SK-N-SH (cell line): ENCODE measurements around the gene ZNF213. TPM values are rescaled to one million over a fixed set of nuclear protein-coding genes. Genes with fewer than 3 reads are reported as not detected.

ENCODE experiments used
- CTCF ChIA-PET: fragments of 300-600, 350-600 bp; formaldehyde crosslinking; extraction: SDS; loops from one replicate; lab custom pipeline; 2021; lab: Yijun Ruan, JAX
- POLR2A ChIA-PET: fragments of 350-600 bp; sonication (Branson Sonifier 250); formaldehyde crosslinking; extraction: SDS; loops from one replicate; lab custom pipeline; 2020; ENCODE audit warnings: antibody characterized with exemption, inconsistent platforms; lab: Yijun Ruan, JAX
- DNase-seq: peaks from one replicate; pipeline ENCODE4 v3.0.0; 2012
- H2AFZ ChIP-seq: fragments of 200-600 bp; sonication (generic); 2 replicates; pipeline ENCODE4 v1.8.1; 2016; ENCODE audit warnings: antibody characterized with exemption, mild to moderate bottlenecking, low read depth
- H3F3A ChIP-seq: fragments of 200-600 bp; sonication (generic); replicated peaks from 2 replicates; pipeline ENCODE3; 2016; ENCODE audit warnings: antibody characterized with exemption, mild to moderate bottlenecking; ENCODE audit not compliant: insufficient read depth
- H3K27ac ChIP-seq, 2 experiments: fragments of 200-500 bp in 1 of 2; fragments of 200-600 bp in 1 of 2; sonication (Bioruptor generic) in 1 of 2; sonication (generic), shearing (Covaris generic) in 1 of 2; 2 replicates each; pipeline versions ENCODE4 v1.5.1 to v1.6.1; 2014 to 2016; ENCODE audit warnings: low read depth in 2 of 2, inconsistent platforms in 1 of 2, low read length in 1 of 2, mild to moderate bottlenecking in 1 of 2, mixed read lengths in 1 of 2
- H3K27me3 ChIP-seq: fragments of 200-600 bp; sonication (generic), shearing (Covaris generic); 2 replicates; pipeline ENCODE4 v1.6.1; 2016; ENCODE audit warnings: mixed run types; ENCODE audit not compliant: insufficient read depth
- H3K36me3 ChIP-seq, 2 experiments: fragments of 200-500 bp in 1 of 2; fragments of 200-600 bp in 1 of 2; sonication (Bioruptor generic) in 1 of 2; sonication (generic) in 1 of 2; replicated peaks in 1 of 2; 2 replicates each; pipeline versions ENCODE3 to v1.5.1; 2014 to 2016; ENCODE audit warnings: low read length in 1 of 2, mild to moderate bottlenecking in 1 of 2; ENCODE audit not compliant: insufficient read depth in 2 of 2, control insufficient read depth in 1 of 2
- H3K4me1 ChIP-seq, 2 experiments: fragments of 200-500 bp in 1 of 2; fragments of 200-600 bp in 1 of 2; sonication (Bioruptor generic) in 1 of 2; sonication (generic), shearing (Covaris generic) in 1 of 2; 2 replicates each; pipeline versions ENCODE4 v1.5.1 to v1.6.1; 2014 to 2016; ENCODE audit warnings: low read depth in 1 of 2, low read length in 1 of 2, mixed run types in 1 of 2; ENCODE audit not compliant: insufficient read depth in 2 of 2, control insufficient read depth in 1 of 2
- H3K4me2 ChIP-seq: fragments of 200-600 bp; sonication (generic), shearing (Covaris generic); 2 replicates; pipeline ENCODE4 v1.6.1; 2017; ENCODE audit warnings: mixed run types
- H3K4me3 ChIP-seq, 2 experiments: fragments of 200-500 bp in 1 of 2; fragments of 200-600 bp in 1 of 2; sonication (Bioruptor generic) in 1 of 2; sonication (generic), shearing (Covaris generic) in 1 of 2; 2 replicates each; pipeline versions ENCODE4 v1.5.1 to v1.8.1; 2014 to 2016; ENCODE audit warnings: low read depth in 2 of 2, inconsistent platforms in 1 of 2, low read length in 1 of 2, mild to moderate bottlenecking in 1 of 2, mixed read lengths in 1 of 2, moderate library complexity in 1 of 2
- H3K79me2 ChIP-seq: fragments of 200-600 bp; sonication (generic); 2 replicates; pipeline ENCODE4 v1.8.1; 2017; ENCODE audit warnings: mild to moderate bottlenecking; ENCODE audit not compliant: insufficient read depth
- H3K9ac ChIP-seq: fragments of 200-600 bp; sonication (generic); 2 replicates; pipeline ENCODE4 v1.6.1; 2017; ENCODE audit warnings: mixed run types
- H3K9me2 ChIP-seq: fragments of 200-600 bp; sonication (generic); 2 replicates; pipeline ENCODE4 v1.6.1; 2017; ENCODE audit warnings: mixed run types
- H3K9me3 ChIP-seq: fragments of 200-600 bp; sonication (generic); 2 replicates; pipeline ENCODE4 v1.6.1; 2017; ENCODE audit warnings: mixed run types, mild to moderate bottlenecking, moderate library complexity
- H4K20me1 ChIP-seq: fragments of 200-600 bp; sonication (generic); 2 replicates; pipeline ENCODE4 v1.6.1; 2017; ENCODE audit warnings: mild to moderate bottlenecking, mixed run types; ENCODE audit not compliant: insufficient read depth
- JUND ChIP-seq: IDR thresholded peaks from 2 replicates; pipeline ENCODE4 v1.4.0; 2012
- NRF1 ChIP-seq: IDR thresholded peaks from 2 replicates; pipeline ENCODE4 v1.6.1; 2012; ENCODE audit warnings: low read depth, mild to moderate bottlenecking, low read length
- RAD21 ChIP-seq: IDR thresholded peaks from 2 replicates; pipeline ENCODE4 v1.6.1; 2012; ENCODE audit warnings: mild to moderate bottlenecking, low read length
- SMC3 ChIP-seq: IDR thresholded peaks from 2 replicates; pipeline ENCODE4 v1.6.1; 2012; ENCODE audit warnings: low read depth, low read length, improper control_type of control experiment
- TCF12 ChIP-seq: IDR thresholded peaks from 2 replicates; pipeline ENCODE4 v1.4.0; 2012
- WGBS: methylation state at CpG from one replicate; pipeline ENCODE4 v1.1.6; 2017; ENCODE audit warnings: low lambda C conversion rate; 5-methylcytosine and 5-hydroxymethylcytosine counted together
- polyA plus RNA-seq, 3 experiments: library from polyadenylated mRNA; depleted of rRNA; stranded (reverse); fragments of >200 nt; gene quantifications; 2 replicates each; pipeline ENCODE4 v1.2.3, GENCODE V29; 2012
- TF ChIP-seq, protein P1 (sequence below): IDR thresholded peaks from 2 replicates; pipeline ENCODE4; 2012
- TF ChIP-seq, protein P2 (sequence below): IDR thresholded peaks from 2 replicates; pipeline ENCODE4 v1.6.1; 2012; ENCODE audit warnings: mild to moderate bottlenecking, low read depth, low read length, moderate library complexity
- TF ChIP-seq, protein P3 (sequence below): fragments of 150-350 bp; IDR thresholded peaks from 2 replicates; pipeline ENCODE4 v1.6.1; 2017; ENCODE audit warnings: antibody characterized with exemption, low read length, low read depth, borderline replicate concordance
- TF ChIP-seq, protein P4 (sequence below): fragments of 200-600 bp; sonication (generic); IDR thresholded peaks from 2 replicates; pipeline ENCODE4 v1.6.1; 2017; ENCODE audit warnings: antibody characterized with exemption, mild to moderate bottlenecking, moderate library complexity

ZNF213 gene
- polyA plus RNA-seq, 1 of the 3 experiments (the other 2 are of a cell fraction) = 1.1 TPM

DNA sequence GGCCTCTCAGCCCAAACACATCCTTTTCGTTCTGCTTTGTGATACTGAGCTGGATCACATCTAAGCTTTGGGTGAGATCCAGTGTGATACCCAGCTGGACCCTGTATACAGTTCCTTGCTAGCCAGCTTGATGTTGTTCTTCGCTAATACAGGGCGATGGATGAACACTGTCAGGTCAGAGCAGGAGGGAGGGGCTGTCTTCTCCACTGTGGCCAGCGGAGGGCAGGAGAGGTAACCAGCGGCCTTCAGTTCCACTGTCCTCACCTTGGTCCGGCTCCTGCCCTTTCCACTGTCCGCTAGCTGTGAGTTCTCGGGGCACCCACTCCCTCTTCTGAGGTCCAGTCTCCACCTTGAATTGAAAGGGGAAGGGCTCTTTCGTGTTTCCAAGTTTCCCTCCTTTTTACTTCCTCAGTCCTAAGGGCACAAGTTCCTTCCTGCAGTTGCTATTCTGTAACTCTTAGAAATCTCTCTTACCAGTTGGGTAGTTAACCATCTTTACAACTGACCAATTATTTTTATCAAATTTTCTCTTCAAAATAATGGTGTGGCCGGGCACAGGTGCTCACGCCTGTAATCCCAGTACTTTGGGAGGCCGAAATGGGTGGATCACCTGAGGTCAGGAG is 3.0 kb upstream of the ZNF213 start:
- Histone ChIP-seq H3K36me3 (peaks cover 18 to 51% of the 10 kb centered on the region in 2 experiments), H3K4me2 (no peak overlapping the region), H2AFZ (no peak overlapping the region), H3K9me3 (no peaks in the 10 kb centered on the region), H3K27ac (peak overlapping the region in 1 of 2 experiments; percentile 26; a peak in 1 of 4 replicates), H3K27me3 (no peaks in the 10 kb centered on the region), H3K79me2 (peaks cover 53% of the 10 kb centered on the region), H3K9ac (no peak overlapping the region), H4K20me1 (peaks cover 8% of the 10 kb centered on the region; the same call in 1 of the 2 replicates), H3K4me1 (peaks cover 4 to 7% of the 10 kb centered on the region in 2 experiments; a peak in 2 of 4 replicates), H3K4me3 (no peak overlapping the region), H3F3A (peaks cover 38% of the 10 kb centered on the region), H3K9me2 (no peaks in the 10 kb centered on the region)
- ChIA-PET CTCF (interaction anchor here (0.6 to 4.7 kb wide), 29 partner anchors 9 to 328 kb away, joined by 3 to 62 read pairs (median 4); no protein-coding TSS in a partner anchor), POLR2A (no interaction called here)
- WGBS = 78% methylated on average over 12 of the region's 12 CpGs
- peak; percentile 68 for DNase-seq
- TF ChIP-seq, protein P1, sequence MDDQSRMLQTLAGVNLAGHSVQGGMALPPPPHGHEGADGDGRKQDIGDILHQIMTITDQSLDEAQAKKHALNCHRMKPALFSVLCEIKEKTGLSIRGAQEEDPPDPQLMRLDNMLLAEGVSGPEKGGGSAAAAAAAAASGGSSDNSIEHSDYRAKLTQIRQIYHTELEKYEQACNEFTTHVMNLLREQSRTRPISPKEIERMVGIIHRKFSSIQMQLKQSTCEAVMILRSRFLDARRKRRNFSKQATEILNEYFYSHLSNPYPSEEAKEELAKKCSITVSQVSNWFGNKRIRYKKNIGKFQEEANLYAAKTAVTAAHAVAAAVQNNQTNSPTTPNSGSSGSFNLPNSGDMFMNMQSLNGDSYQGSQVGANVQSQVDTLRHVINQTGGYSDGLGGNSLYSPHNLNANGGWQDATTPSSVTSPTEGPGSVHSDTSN = no peak
- TF ChIP-seq TCF12 (no peak), NRF1 (no peak), JUND (no peak), SMC3 (no peak), RAD21 (peak; percentile 46)
- TF ChIP-seq, protein P2, sequence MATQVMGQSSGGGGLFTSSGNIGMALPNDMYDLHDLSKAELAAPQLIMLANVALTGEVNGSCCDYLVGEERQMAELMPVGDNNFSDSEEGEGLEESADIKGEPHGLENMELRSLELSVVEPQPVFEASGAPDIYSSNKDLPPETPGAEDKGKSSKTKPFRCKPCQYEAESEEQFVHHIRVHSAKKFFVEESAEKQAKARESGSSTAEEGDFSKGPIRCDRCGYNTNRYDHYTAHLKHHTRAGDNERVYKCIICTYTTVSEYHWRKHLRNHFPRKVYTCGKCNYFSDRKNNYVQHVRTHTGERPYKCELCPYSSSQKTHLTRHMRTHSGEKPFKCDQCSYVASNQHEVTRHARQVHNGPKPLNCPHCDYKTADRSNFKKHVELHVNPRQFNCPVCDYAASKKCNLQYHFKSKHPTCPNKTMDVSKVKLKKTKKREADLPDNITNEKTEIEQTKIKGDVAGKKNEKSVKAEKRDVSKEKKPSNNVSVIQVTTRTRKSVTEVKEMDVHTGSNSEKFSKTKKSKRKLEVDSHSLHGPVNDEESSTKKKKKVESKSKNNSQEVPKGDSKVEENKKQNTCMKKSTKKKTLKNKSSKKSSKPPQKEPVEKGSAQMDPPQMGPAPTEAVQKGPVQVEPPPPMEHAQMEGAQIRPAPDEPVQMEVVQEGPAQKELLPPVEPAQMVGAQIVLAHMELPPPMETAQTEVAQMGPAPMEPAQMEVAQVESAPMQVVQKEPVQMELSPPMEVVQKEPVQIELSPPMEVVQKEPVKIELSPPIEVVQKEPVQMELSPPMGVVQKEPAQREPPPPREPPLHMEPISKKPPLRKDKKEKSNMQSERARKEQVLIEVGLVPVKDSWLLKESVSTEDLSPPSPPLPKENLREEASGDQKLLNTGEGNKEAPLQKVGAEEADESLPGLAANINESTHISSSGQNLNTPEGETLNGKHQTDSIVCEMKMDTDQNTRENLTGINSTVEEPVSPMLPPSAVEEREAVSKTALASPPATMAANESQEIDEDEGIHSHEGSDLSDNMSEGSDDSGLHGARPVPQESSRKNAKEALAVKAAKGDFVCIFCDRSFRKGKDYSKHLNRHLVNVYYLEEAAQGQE = no peak
- TF ChIP-seq, protein P3, sequence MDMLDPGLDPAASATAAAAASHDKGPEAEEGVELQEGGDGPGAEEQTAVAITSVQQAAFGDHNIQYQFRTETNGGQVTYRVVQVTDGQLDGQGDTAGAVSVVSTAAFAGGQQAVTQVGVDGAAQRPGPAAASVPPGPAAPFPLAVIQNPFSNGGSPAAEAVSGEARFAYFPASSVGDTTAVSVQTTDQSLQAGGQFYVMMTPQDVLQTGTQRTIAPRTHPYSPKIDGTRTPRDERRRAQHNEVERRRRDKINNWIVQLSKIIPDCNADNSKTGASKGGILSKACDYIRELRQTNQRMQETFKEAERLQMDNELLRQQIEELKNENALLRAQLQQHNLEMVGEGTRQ = no peak
- TF ChIP-seq, protein P4, sequence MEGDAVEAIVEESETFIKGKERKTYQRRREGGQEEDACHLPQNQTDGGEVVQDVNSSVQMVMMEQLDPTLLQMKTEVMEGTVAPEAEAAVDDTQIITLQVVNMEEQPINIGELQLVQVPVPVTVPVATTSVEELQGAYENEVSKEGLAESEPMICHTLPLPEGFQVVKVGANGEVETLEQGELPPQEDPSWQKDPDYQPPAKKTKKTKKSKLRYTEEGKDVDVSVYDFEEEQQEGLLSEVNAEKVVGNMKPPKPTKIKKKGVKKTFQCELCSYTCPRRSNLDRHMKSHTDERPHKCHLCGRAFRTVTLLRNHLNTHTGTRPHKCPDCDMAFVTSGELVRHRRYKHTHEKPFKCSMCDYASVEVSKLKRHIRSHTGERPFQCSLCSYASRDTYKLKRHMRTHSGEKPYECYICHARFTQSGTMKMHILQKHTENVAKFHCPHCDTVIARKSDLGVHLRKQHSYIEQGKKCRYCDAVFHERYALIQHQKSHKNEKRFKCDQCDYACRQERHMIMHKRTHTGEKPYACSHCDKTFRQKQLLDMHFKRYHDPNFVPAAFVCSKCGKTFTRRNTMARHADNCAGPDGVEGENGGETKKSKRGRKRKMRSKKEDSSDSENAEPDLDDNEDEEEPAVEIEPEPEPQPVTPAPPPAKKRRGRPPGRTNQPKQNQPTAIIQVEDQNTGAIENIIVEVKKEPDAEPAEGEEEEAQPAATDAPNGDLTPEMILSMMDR = peak; percentile 66
